ENCODE results near the gene SLIT3. TPM values are rescaled to one million over a fixed set of nuclear protein-coding genes. Genes with fewer than 3 reads are reported as not detected.

Gene SLIT3
- total RNA-seq, 2 donors from 2014 or later, result 6.6 to 6.7 TPM

DNA sequence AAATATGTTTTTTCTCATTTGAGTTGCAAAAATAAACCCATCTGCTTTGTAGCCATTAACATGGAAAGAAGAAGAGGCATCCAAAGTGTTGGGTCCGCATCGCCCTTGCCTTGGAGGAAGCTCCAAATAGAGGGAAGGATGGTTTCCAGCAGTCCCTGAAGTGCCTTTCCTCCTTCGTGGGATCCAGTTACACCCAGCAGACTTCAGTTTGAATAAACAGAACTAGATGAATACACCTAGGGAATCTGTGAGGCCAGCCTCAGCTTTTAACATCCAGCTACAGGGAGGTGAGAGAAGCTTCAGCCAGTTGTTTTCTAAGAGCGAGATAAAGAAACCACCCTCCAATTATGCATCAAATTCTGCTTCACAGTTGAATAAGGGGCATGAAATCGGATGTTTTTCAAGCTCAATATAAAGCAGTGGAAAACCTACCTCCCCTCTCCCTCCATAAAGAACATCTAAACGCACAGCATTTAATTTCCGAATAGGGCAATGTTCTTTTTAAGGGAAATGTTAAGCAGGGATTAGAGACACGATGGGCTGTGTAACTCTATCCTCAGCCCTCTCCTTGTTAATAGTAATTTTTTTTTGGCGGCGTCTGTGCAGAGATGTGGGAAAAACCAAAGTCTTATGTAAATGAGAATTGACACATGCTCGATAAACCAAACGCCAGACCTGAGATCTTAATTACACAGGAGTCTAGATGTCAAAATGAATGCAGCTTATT is 264.7 kb downstream of the SLIT3 start:
- H3K36me3 ChIP-seq (replicated peaks in 1 of 2; ENCODE audit: insufficient read depth in 1 of 2, low read depth in 2 of 2), result no peaks in the 10 kb centered on the region
- intact Hi-C loops (cut with DNase I), result no loop called here
- H3K27me3 ChIP-seq, result no peaks in the 10 kb centered on the region
- no peaks in the 10 kb centered on the region for H3K4me1 ChIP-seq
- TF ChIP-seq, protein P1, sequence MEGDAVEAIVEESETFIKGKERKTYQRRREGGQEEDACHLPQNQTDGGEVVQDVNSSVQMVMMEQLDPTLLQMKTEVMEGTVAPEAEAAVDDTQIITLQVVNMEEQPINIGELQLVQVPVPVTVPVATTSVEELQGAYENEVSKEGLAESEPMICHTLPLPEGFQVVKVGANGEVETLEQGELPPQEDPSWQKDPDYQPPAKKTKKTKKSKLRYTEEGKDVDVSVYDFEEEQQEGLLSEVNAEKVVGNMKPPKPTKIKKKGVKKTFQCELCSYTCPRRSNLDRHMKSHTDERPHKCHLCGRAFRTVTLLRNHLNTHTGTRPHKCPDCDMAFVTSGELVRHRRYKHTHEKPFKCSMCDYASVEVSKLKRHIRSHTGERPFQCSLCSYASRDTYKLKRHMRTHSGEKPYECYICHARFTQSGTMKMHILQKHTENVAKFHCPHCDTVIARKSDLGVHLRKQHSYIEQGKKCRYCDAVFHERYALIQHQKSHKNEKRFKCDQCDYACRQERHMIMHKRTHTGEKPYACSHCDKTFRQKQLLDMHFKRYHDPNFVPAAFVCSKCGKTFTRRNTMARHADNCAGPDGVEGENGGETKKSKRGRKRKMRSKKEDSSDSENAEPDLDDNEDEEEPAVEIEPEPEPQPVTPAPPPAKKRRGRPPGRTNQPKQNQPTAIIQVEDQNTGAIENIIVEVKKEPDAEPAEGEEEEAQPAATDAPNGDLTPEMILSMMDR (IDR thresholded peaks at IDR 0.05), result no peak
- no peak for TF ChIP-seq POLR2A (IDR thresholded peaks at IDR 0.05)
- no peak overlapping the region for H3K4me3 ChIP-seq
- 54 to 63% methylated on average over 12 of the region's 12 CpGs for WGBS, 2 donors
- no peak overlapping the region for H3K27ac ChIP-seq
- H3K9me3 ChIP-seq, result no peaks in the 10 kb centered on the region
- ATAC-seq (no peak), DNase-seq (no peak)

DNA sequence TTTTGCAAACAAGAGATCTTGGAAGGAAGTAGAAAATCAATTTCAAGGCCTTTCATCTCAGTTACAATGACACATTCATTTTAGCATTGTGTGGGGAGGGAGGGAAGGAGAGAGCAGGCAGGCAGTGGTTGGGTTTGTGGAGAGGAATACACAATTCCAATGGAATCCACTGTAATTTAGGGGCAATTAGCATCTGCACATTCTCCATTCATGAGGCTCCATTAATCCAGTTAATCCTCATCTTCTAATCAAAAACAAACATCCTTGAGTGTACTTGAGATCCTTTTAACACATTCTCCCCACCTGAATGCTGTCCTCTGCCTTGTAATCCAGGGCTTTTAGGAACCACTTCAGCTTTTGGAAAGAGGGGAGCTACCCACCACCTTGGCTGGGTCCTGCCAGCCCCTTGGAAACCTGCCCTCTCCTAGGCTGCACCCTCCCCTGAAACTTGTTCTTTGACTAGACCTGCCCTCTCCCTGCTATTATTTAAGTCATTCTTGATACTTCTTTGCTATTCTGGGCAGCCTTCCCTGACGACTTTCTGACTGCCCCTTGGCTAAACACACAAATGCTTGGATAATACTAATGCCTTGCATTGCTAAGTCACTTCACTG is 271.2 kb downstream of the SLIT3 start:
- Histone ChIP-seq H3K27me3 (no peaks in the 10 kb centered on the region), H3K9me3 (no peaks in the 10 kb centered on the region), H3K4me1 (no peaks in the 10 kb centered on the region), H3K4me3 (no peak overlapping the region), H3K27ac (no peak overlapping the region), H3K36me3 (replicated peaks in 1 of 2; ENCODE audit: insufficient read depth in 1 of 2, low read depth in 2 of 2) (no peaks in the 10 kb centered on the region)
- ATAC-seq (no peak), DNase-seq (no peak)
- no peak for TF ChIP-seq POLR2A (IDR thresholded peaks at IDR 0.05)
- TF ChIP-seq, protein P1 (IDR thresholded peaks at IDR 0.05), result no peak
- 18 to 19% methylated on average over 1 of the region's 1 CpG for WGBS, 2 donors
- intact Hi-C loops (cut with DNase I), result no loop called here

DNA sequence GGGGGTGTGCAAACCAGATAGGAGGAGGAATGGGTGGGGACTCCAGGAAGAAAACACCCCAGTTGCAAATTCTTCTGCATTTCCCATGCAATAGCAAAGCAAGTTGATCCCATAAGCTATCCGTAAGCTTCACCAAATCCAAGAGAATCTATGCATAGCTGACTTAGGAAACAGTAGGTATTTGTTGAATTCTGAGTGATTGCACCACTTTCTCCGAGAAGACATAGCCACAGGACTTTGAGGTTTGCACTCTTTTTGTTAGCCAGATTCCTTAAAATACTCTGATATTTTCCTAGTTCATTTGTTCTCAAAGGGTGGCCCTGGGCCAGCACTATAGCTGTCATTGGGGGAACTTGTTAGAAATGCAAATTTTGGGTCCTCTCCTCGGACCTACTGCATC is 271.9 kb downstream of the SLIT3 start:
- Histone ChIP-seq H3K4me3 (no peak overlapping the region), H3K36me3 (replicated peaks in 1 of 2; ENCODE audit: insufficient read depth in 1 of 2, low read depth in 2 of 2) (no peaks in the 10 kb centered on the region), H3K27ac (no peak overlapping the region), H3K9me3 (no peaks in the 10 kb centered on the region), H3K27me3 (no peaks in the 10 kb centered on the region), H3K4me1 (no peaks in the 10 kb centered on the region)
- no peak for ATAC-seq
- TF ChIP-seq, protein P1 (IDR thresholded peaks at IDR 0.05), result no peak
- TF ChIP-seq POLR2A (IDR thresholded peaks at IDR 0.05), result no peak
- DNase-seq, result no peak
- intact Hi-C loops (cut with DNase I), result no loop called here
- WGBS, 2 donors, result 53 to 63% methylated on average over 3 of the region's 3 CpGs

DNA sequence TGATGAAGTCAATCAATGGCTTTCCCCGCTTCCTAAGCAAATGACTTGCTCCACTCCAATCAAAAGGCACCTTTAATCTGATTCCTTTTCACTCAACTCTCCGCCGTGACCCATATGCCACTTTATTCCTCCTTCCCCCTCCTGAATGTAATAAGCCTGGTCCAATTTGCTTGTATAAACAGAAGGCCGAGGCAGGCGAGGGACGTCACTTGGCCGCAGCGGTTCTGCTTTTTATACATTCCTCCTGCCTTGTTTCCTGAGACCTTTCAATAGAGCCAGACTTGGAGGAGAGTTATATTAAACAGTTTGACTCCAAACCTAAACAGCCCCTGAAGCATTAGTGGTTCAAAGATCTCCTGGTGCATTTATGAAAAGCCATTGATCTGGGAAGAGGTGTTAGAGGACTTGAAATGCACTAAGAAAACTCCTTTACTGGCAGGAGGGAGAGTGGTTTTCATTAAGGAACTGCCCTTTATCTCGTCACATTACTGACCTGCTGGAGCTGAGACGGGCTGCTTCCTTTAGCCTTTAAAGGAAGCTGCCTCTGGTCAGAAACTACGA is 273.4 kb downstream of the SLIT3 start:
- Histone ChIP-seq H3K36me3 (replicated peaks in 1 of 2; ENCODE audit: insufficient read depth in 1 of 2, low read depth in 2 of 2) (no peaks in the 10 kb centered on the region), H3K4me1 (no peaks in the 10 kb centered on the region), H3K27ac (no peak overlapping the region), H3K9me3 (no peaks in the 10 kb centered on the region), H3K27me3 (no peaks in the 10 kb centered on the region), H3K4me3 (no peak overlapping the region)
- no peak for TF ChIP-seq POLR2A (IDR thresholded peaks at IDR 0.05)
- TF ChIP-seq, protein P1 (IDR thresholded peaks at IDR 0.05), result no peak
- intact Hi-C loops (cut with DNase I), result no loop called here
- no peak for DNase-seq
- no peak for ATAC-seq
- WGBS, 2 donors, result 42 to 54% methylated on average over 11 of the region's 11 CpGs
